Bronchial epithelial cell (primary cell): ENCODE data around the gene RRAS. TPM values are rescaled to one million over a fixed set of nuclear protein-coding genes. Genes with fewer than 3 reads are reported as not detected.

Source experiments
- DNase-seq: peaks from one replicate; pipeline ENCODE4 v3.0.0-alpha.2; 2010; ENCODE audit warnings: low read depth
- FAIRE-seq: peaks from 2 replicates; lab custom pipeline; 2011; peaks lifted over from hg19 to GRCh38; lab: Jason Lieb, UNC
- H3K27me3 ChIP-seq: 2 replicates; pipeline ENCODE4 v1.5.1; 2011; ENCODE audit warnings: low read length; ENCODE audit not compliant: control insufficient read depth, insufficient read depth
- H3K36me3 ChIP-seq: 2 replicates; pipeline ENCODE4 v1.5.1; 2011; ENCODE audit warnings: low read length; ENCODE audit not compliant: control insufficient read depth, insufficient read depth
- H3K4me3 ChIP-seq: 2 replicates; pipeline ENCODE4 v1.5.1; 2011; ENCODE audit warnings: mild to moderate bottlenecking, low read depth, low read length, control low read depth
- total RNA-seq: library from RNA; depleted of rRNA; stranded (reverse); fragments of >200 nt; gene quantifications from 2 replicates; pipeline ENCODE4 v1.2.1, GENCODE V29; 2014
- TF ChIP-seq, protein P1 (sequence below): IDR thresholded peaks from 2 replicates; pipeline ENCODE4 v1.5.1; 2011; ENCODE audit warnings: mild to moderate bottlenecking, moderate library complexity, low read length, control low read depth, inconsistent platforms; ENCODE audit not compliant: insufficient read depth, severe bottlenecking

The RRAS gene
- total RNA-seq, 1 donor from 2014 or later = 24.2 TPM

DNA sequence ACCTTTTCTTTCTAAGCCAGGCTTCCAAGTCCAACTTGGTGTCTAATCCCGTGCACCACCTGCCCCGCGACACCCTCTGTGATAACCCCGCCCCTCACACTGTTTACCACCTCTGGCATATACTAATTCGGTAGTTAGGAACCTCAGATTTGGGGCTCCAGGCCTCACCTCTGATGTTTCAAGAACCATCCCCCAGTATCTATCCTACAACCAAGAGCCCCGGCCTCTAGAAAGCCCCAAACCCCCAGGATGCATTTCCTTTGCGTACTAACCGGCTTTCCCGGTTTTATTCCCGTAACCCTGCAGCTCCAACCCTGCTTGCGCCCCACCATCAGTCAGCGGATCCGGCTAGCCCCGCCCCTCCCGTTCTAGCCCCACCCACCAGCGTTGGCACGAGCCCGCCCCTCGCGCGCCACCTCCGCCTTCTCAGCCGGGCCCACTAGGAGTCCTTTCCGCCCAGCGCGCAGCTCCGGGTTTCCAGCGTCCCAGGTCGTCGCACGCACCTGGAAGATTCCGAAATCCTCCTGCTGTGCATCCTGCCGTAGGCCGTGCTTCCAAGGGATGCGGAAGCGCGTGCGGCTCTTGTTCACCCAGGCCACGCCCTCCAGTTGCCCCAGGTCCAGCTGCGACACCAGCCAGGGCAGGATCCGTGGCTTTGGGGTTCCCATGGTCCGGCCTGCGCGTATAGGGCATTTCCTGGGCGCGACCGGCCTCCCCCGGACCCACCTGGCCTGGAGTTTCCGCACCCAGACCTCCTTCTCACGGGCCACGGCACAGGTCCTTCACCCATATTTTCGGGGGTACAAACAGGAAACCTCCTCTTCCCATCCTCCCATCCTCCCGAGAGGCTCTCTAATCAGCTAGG, 24.5 kb upstream of the RRAS start:
- Histone ChIP-seq H3K36me3 (peaks cover 19% of the 10 kb centered on the region), H3K27me3 (no peaks in the 10 kb centered on the region), H3K4me3 (peak overlapping the region; percentile 68)
- DNase-seq = peak; percentile 90
- TF ChIP-seq, protein P1, sequence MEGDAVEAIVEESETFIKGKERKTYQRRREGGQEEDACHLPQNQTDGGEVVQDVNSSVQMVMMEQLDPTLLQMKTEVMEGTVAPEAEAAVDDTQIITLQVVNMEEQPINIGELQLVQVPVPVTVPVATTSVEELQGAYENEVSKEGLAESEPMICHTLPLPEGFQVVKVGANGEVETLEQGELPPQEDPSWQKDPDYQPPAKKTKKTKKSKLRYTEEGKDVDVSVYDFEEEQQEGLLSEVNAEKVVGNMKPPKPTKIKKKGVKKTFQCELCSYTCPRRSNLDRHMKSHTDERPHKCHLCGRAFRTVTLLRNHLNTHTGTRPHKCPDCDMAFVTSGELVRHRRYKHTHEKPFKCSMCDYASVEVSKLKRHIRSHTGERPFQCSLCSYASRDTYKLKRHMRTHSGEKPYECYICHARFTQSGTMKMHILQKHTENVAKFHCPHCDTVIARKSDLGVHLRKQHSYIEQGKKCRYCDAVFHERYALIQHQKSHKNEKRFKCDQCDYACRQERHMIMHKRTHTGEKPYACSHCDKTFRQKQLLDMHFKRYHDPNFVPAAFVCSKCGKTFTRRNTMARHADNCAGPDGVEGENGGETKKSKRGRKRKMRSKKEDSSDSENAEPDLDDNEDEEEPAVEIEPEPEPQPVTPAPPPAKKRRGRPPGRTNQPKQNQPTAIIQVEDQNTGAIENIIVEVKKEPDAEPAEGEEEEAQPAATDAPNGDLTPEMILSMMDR = peak; percentile 11
- no peak for FAIRE-seq

DNA sequence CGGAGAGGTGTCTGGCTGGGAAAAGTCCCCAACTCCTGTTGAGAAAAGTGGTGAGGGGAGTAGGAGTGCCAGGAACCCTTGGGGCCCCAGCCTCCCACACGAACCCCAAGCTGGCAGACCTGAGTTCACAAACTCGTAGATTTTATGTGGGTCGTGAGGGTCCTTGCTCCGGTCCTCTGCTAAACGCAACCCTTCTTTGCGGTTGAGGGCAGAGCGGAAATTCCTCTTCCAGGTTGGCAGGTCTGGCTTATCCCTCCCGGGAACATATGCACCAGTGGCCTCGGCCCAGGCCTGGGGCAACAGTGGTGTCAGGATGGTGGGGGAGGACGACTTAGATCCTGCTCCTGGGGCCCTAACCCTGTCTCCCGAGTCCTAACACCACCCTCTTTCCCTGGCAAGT, 23.3 kb upstream of the RRAS start:
- FAIRE-seq (no peak), DNase-seq (no peak)
- no peaks in the 10 kb centered on the region for H3K27me3 ChIP-seq
- H3K4me3 ChIP-seq = no peak overlapping the region
- TF ChIP-seq, protein P1 = no peak
- peaks cover 28% of the 10 kb centered on the region for H3K36me3 ChIP-seq

DNA sequence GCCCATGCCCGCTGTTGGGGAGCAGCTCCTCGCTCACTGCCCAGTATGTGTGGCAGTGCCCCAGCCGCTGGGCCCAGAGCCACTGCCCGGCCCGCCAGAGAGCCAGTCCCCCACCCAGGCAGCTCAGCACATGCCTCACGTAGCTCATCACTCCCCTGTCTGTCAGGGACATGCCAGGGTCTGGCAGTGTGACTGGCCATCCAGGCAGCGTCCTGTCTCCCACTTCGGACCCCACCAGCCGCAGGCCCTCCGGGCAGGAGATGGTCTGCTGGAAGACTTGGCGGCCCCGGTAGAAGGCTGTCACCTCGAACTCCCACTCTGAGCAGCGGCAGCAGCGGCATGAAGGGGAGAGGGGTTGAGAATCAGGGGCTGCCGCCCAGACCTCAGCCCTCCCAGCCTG, 22.1 kb upstream of the RRAS start:
- FAIRE-seq = no peak
- no peaks in the 10 kb centered on the region for H3K27me3 ChIP-seq
- peaks cover 34% of the 10 kb centered on the region for H3K36me3 ChIP-seq
- no peak for DNase-seq
- TF ChIP-seq, protein P1 = no peak
- H3K4me3 ChIP-seq = no peak overlapping the region

DNA sequence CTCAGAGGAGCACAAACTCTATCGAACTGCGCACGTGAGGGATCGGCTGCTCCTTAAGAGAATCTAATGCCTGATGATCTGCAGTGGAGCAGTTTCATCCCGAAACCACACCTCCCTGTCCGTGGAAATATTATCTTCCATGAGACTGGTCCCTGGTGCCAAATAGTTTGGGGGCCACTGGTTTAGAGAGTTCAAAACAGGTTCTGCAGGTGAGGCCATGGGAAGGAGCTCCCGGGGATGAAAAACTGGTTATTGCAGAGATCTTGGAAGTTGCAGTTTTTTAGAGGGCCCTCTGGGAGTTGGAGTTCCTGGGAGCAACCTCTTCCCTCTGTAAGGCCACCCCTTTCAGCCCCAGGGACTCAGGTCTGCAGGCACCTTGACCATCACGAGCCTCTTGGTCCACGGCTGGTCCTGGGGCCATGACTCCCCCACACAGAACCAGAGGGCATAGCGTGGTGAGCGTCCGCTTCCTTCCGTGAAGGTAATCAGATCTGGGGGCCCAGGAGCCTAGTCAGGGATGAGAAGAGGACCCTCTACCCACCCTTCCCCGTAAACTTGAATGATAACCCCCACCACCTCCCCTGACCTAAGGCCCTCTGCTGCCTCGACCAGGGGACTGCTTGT, 20.5 kb upstream of the RRAS start:
- no peak for FAIRE-seq
- H3K4me3 ChIP-seq = no peak overlapping the region
- no peak for DNase-seq
- TF ChIP-seq, protein P1 = no peak
- peaks cover 44% of the 10 kb centered on the region for H3K36me3 ChIP-seq
- no peaks in the 10 kb centered on the region for H3K27me3 ChIP-seq

DNA sequence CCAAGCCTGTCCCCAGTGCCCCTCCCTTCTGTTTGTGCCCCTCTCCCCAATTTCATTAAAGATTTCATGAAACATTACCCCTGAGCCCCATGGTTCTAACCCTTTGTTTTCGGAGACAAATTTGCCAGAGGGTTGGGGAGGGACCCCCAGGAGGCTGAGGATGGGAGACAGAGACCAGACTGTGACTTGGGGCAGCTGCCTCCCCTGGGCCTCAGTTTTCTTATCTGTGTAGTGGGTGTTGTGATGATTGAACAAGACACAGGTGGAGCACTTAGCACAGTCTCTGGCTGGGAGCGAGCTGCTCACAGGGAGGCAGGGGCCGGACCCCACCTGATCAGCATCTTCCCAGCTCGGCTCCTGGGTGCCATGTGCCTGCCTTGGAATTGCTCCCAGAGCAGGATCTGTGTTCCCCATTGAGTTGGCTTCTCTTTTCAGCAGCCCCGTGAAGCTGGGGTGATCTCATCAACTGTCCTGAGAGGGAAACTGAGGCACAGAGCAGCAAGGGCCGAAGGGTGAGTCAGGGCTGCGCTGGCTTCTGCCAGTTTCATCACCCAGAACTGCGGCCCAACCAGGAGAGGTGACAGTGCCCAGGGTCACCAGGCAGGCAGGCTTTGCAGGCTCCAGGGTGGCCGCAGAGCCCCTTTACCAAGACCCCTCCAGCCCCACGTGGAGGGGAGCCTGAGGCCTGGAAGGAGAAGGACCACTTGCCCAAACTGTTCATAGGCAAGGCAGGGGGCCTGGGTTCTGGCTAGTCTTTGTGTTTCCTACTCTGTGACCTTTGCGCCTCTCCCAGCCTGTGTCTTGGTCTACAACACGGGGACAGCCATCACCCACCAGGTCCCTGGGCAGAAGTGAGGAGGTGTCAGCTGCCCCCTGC, 18.9 kb upstream of the RRAS start:
- Histone ChIP-seq H3K4me3 (no peak overlapping the region), H3K36me3 (peaks cover 55% of the 10 kb centered on the region), H3K27me3 (no peaks in the 10 kb centered on the region)
- no peak for DNase-seq
- FAIRE-seq = no peak
- TF ChIP-seq, protein P1 = no peak
